ENCODE measurements around the gene C5orf63. TPM values are rescaled to one million over a fixed set of nuclear protein-coding genes. Genes with fewer than 3 reads are reported as not detected.

The C5orf63 gene
- total and polyA plus RNA-seq, 2 of the 13 experiments (the other 11 are each of a cell fraction or from before 2014, with no cell fraction given): 7.9 to 8.8 TPM

- TF ChIP-seq ZNF543 (CRISPR knock-in tag; IDR thresholded peaks at IDR 0.05) (peak; percentile 80; the same call in 1 of the 2 replicates), ZNF572 (CRISPR knock-in tag; IDR thresholded peaks at IDR 0.05) (no peak), ZBTB8A (CRISPR knock-in tag; IDR thresholded peaks at IDR 0.05; ENCODE audit: borderline replicate concordance, low read depth) (0 out of 2 replicates have a peak, but pooled peaks have one; percentile 55), ETV5 (CRISPR knock-in tag; IDR thresholded peaks at IDR 0.05; ENCODE audit: borderline replicate concordance) (peak; percentile 32; the same call in 1 of the 2 replicates), ZNF124 (CRISPR knock-in tag; IDR thresholded peaks at IDR 0.05) (no peak; the same call in 1 of the 2 replicates), KDM5A (IDR thresholded peaks at IDR 0.05; ENCODE audit: borderline replicate concordance, low read length) (no peak), SRSF4 (IDR thresholded peaks at IDR 0.05; ENCODE audit: low read depth, low read length, poor library complexity, severe bottlenecking) (no peak), ZNF446 (CRISPR knock-in tag; IDR thresholded peaks at IDR 0.05) (peak; percentile 94; the same call in 1 of the 2 replicates), HES4 (CRISPR knock-in tag; IDR thresholded peaks at IDR 0.05; ENCODE audit: borderline replicate concordance) (peak; percentile 82), ARNTL (CRISPR knock-in tag; IDR thresholded peaks at IDR 0.05) (0 out of 2 replicates have a peak, but pooled peaks have one; percentile 46), ZNF776 (CRISPR knock-in tag; IDR thresholded peaks at IDR 0.05) (no peak; the same call in 1 of the 2 replicates), ZNF160 (CRISPR knock-in tag; IDR thresholded peaks at IDR 0.05) (no peak), POLR2AphosphoS5 (IDR thresholded peaks at IDR 0.05; ENCODE audit: low read depth, low read length) (peak; percentile 85)
- TF ChIP-seq, protein P1, sequence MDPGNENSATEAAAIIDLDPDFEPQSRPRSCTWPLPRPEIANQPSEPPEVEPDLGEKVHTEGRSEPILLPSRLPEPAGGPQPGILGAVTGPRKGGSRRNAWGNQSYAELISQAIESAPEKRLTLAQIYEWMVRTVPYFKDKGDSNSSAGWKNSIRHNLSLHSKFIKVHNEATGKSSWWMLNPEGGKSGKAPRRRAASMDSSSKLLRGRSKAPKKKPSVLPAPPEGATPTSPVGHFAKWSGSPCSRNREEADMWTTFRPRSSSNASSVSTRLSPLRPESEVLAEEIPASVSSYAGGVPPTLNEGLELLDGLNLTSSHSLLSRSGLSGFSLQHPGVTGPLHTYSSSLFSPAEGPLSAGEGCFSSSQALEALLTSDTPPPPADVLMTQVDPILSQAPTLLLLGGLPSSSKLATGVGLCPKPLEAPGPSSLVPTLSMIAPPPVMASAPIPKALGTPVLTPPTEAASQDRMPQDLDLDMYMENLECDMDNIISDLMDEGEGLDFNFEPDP (CRISPR knock-in tag; conservative IDR thresholded peaks at IDR 0.05): no peak
Observed at GRCh38 chr5:127030259-127031146, 42.8 kb downstream of the C5orf63 start, which contains the start of gene MARCHF3 (continued).
